Activated CD4-positive, alpha-beta T cell treated with anti-CD3 and anti-CD28 coated beads for 4 hours (primary cell): ENCODE data around the gene ST3GAL5.

ENCODE experiments used
- DNase-seq, 2 donors: peaks; one replicate each; pipeline ENCODE4 v3.0.0-alpha.2; 2020

Gene ST3GAL5

GRCh38 chr2:85787282-85787980 is 101.4 kb downstream of the ST3GAL5 start:
- DNase-seq = no peak
